Smooth muscle cell (in vitro differentiated cells): ENCODE results near the gene PLD4. TPM values are rescaled to one million over a fixed set of nuclear protein-coding genes. Genes with fewer than 3 reads are reported as not detected.
"Not testable (repeated sequence)": the region's sequence is repeated elsewhere in the genome, so short reads cannot be mapped to it uniquely, and the experiment has no call there.

ENCODE experiments used
- DNase-seq: peaks from one replicate; lab custom pipeline; 2025; ENCODE audit not compliant: unreplicated experiment; lab: John Stamatoyannopoulos, UW
- H2AFZ ChIP-seq: fragments of 200-600 bp; sonication (generic); 2 replicates; pipeline ENCODE4 v1.6.0; 2016; ENCODE audit warnings: antibody characterized with exemption, low read depth, mild to moderate bottlenecking
- H3F3A ChIP-seq: fragments of 200-600 bp; sonication (generic); 2 replicates; pipeline ENCODE4 v1.6.0; 2017; ENCODE audit warnings: antibody characterized with exemption, low read depth
- H3K27ac ChIP-seq: fragments of 200-600 bp; sonication (generic); 2 replicates; pipeline ENCODE4 v1.5.1; 2016; ENCODE audit warnings: low read depth, mild to moderate bottlenecking
- H3K27me3 ChIP-seq: fragments of 200-600 bp; sonication (generic); 2 replicates; pipeline ENCODE4 v1.6.1; 2016; ENCODE audit warnings: low read depth, mild to moderate bottlenecking
- H3K36me3 ChIP-seq: fragments of 200-600 bp; sonication (generic); 2 replicates; pipeline ENCODE4 v1.5.1; 2016; ENCODE audit warnings: low read depth
- H3K4me1 ChIP-seq: fragments of 200-600 bp; sonication (generic); 2 replicates; pipeline ENCODE4 v1.5.1; 2016; ENCODE audit warnings: low read depth
- H3K4me2 ChIP-seq: fragments of 200-600 bp; sonication (generic); 2 replicates; pipeline ENCODE4 v1.6.0; 2016; ENCODE audit warnings: mild to moderate bottlenecking
- H3K4me3 ChIP-seq: fragments of 200-600 bp; sonication (generic); 2 replicates; pipeline ENCODE4 v1.5.1; 2016; ENCODE audit warnings: mild to moderate bottlenecking
- H3K79me2 ChIP-seq: fragments of 200-600 bp; sonication (generic); 2 replicates; pipeline ENCODE4 v1.6.0; 2016; ENCODE audit warnings: low read depth, mild to moderate bottlenecking
- H3K9ac ChIP-seq: fragments of 200-600 bp; sonication (generic); 2 replicates; pipeline ENCODE4 v1.6.0; 2016; ENCODE audit warnings: low read depth
- H3K9me3 ChIP-seq: fragments of 200-600 bp; sonication (generic); replicated peaks from 2 replicates; pipeline ENCODE4 v1.5.1; 2016; ENCODE audit warnings: low read depth
- H4K20me1 ChIP-seq: fragments of 200-600 bp; sonication (generic); 2 replicates; pipeline ENCODE4 v1.6.0; 2016; ENCODE audit warnings: low read depth
- WGBS: methylation state at CpG from one replicate; pipeline ENCODE4 v1.1.7; 2016; ENCODE audit warnings: low lambda C conversion rate; 5-methylcytosine and 5-hydroxymethylcytosine counted together
- polyA plus RNA-seq: library from polyadenylated mRNA; unstranded; fragments of >200 nt; fragmentation: Nextera tagmentation; extraction: Ambion mirVana; gene quantifications from 2 replicates; pipeline ENCODE4 v1.2.1, GENCODE V29; 2016
- total RNA-seq: library from RNA; depleted of rRNA; stranded (reverse); fragments of >200 nt; gene quantifications from 2 replicates; pipeline ENCODE4 v1.2.3, GENCODE V29; 2014
- TF ChIP-seq, protein P1 (sequence below): fragments of 200-600 bp; sonication (generic); IDR thresholded peaks from 2 replicates; pipeline ENCODE4 v1.5.1; 2017; ENCODE audit warnings: borderline replicate concordance, mild to moderate bottlenecking, antibody characterized with exemption; ENCODE audit not compliant: insufficient read depth, poor library complexity, severe bottlenecking

PLD4 gene
- total and polyA plus RNA-seq, 2 experiments from 2014 or later, result 0.06 to 0.09 TPM

GRCh38 chr14:104888489-104889374 lies 35.9 kb upstream of the PLD4 start:
- TF ChIP-seq, protein P1, sequence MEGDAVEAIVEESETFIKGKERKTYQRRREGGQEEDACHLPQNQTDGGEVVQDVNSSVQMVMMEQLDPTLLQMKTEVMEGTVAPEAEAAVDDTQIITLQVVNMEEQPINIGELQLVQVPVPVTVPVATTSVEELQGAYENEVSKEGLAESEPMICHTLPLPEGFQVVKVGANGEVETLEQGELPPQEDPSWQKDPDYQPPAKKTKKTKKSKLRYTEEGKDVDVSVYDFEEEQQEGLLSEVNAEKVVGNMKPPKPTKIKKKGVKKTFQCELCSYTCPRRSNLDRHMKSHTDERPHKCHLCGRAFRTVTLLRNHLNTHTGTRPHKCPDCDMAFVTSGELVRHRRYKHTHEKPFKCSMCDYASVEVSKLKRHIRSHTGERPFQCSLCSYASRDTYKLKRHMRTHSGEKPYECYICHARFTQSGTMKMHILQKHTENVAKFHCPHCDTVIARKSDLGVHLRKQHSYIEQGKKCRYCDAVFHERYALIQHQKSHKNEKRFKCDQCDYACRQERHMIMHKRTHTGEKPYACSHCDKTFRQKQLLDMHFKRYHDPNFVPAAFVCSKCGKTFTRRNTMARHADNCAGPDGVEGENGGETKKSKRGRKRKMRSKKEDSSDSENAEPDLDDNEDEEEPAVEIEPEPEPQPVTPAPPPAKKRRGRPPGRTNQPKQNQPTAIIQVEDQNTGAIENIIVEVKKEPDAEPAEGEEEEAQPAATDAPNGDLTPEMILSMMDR, result no peak

GRCh38 chr14:104889375-104889757 lies 35.3 kb upstream of the PLD4 start:
- Histone ChIP-seq H3K9me3 (no peaks in the 10 kb centered on the region), H3K4me2 (no peak overlapping the region), H3K4me1 (no peaks in the 10 kb centered on the region), H3K4me3 (no peak overlapping the region), H3K79me2 (no peaks in the 10 kb centered on the region), H4K20me1 (no peaks in the 10 kb centered on the region), H3F3A (no peaks in the 10 kb centered on the region), H2AFZ (no peak overlapping the region), H3K9ac (no peak overlapping the region), H3K27me3 (no peaks in the 10 kb centered on the region), H3K27ac (no peak overlapping the region), H3K36me3 (no peaks in the 10 kb centered on the region)
- 98% methylated on average over 23 of the region's 23 CpGs for WGBS
- no peak for DNase-seq
- TF ChIP-seq, protein P1, result no peak

More at GRCh38 chr14:104888489-104889374, 35.9 kb upstream of the PLD4 start:
- H3K4me3 ChIP-seq, result no peak overlapping the region
- 95% methylated on average over 26 of the region's 26 CpGs for WGBS
- H3F3A ChIP-seq, result no peaks in the 10 kb centered on the region
- no peak overlapping the region for H2AFZ ChIP-seq
- H3K79me2 ChIP-seq, result no peaks in the 10 kb centered on the region
- no peaks in the 10 kb centered on the region for H3K27me3 ChIP-seq
- no peak overlapping the region for H3K4me2 ChIP-seq
- H3K27ac ChIP-seq, result no peak overlapping the region
- no peaks in the 10 kb centered on the region for H3K9me3 ChIP-seq
- no peak for DNase-seq
- no peak overlapping the region for H3K9ac ChIP-seq
- no peaks in the 10 kb centered on the region for H3K4me1 ChIP-seq
- no peaks in the 10 kb centered on the region for H3K36me3 ChIP-seq
- H4K20me1 ChIP-seq, result no peaks in the 10 kb centered on the region

- not testable (repeated sequence) for H2AFZ ChIP-seq, H3K4me1 ChIP-seq, H3K4me2 ChIP-seq, H3K9me3 ChIP-seq, H4K20me1 ChIP-seq, H3F3A ChIP-seq, H3K9ac ChIP-seq, H3K27me3 ChIP-seq, H3K27ac ChIP-seq, H3K4me3 ChIP-seq, H3K79me2 ChIP-seq, H3K36me3 ChIP-seq, DNase-seq
Observed at GRCh38 chr14:104890292-104890691, 34.4 kb upstream of the PLD4 start.

GRCh38 chr14:104891121-104891551 lies 33.5 kb upstream of the PLD4 start:
- WGBS, result 96% methylated on average over 4 of the region's 4 CpGs
- no peaks in the 10 kb centered on the region for H3K4me1 ChIP-seq
- H3K4me2 ChIP-seq, result no peak overlapping the region
- H3K4me3 ChIP-seq, result no peak overlapping the region
- no peak overlapping the region for H3K27ac ChIP-seq
- no peaks in the 10 kb centered on the region for H3F3A ChIP-seq
- TF ChIP-seq, protein P1, result no peak
- H3K9ac ChIP-seq, result no peak overlapping the region
- no peaks in the 10 kb centered on the region for H3K9me3 ChIP-seq
- H2AFZ ChIP-seq, result no peak overlapping the region
- DNase-seq, result no peak
- H4K20me1 ChIP-seq, result no peaks in the 10 kb centered on the region
- no peaks in the 10 kb centered on the region for H3K36me3 ChIP-seq
- H3K79me2 ChIP-seq, result no peaks in the 10 kb centered on the region
- no peaks in the 10 kb centered on the region for H3K27me3 ChIP-seq
